ENCODE measurements around the gene NFATC1.

The NFATC1 gene

DNA sequence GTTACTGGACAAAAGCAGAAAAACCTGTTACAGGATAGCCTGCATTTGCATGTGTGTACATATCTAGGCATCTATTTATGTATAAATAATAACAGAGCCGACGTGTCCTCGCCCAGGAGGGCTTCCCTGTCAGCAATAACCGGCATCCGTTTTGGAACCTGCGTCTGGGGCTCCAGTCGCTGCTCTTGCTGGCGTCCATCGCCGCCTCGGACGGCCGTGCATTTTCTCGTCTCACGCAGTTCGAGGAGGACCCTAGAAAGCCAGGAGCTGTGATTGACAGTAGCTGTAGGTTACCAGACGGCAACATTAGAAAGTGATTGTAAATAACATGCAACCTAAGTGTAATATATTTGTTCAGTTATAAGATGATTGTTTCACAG is 132.6 kb downstream of the NFATC1 start:
- TF ChIP-seq GLIS3 (CRISPR knock-in tag; IDR thresholded peaks at IDR 0.05) (no peak), SNAI2 (CRISPR knock-in tag; IDR thresholded peaks at IDR 0.05) (no peak), ISL1 (CRISPR knock-in tag; IDR thresholded peaks at IDR 0.05) (no peak), ZNF70 (CRISPR knock-in tag; IDR thresholded peaks at IDR 0.05) (no peak)
- TF ChIP-seq, protein P1, sequence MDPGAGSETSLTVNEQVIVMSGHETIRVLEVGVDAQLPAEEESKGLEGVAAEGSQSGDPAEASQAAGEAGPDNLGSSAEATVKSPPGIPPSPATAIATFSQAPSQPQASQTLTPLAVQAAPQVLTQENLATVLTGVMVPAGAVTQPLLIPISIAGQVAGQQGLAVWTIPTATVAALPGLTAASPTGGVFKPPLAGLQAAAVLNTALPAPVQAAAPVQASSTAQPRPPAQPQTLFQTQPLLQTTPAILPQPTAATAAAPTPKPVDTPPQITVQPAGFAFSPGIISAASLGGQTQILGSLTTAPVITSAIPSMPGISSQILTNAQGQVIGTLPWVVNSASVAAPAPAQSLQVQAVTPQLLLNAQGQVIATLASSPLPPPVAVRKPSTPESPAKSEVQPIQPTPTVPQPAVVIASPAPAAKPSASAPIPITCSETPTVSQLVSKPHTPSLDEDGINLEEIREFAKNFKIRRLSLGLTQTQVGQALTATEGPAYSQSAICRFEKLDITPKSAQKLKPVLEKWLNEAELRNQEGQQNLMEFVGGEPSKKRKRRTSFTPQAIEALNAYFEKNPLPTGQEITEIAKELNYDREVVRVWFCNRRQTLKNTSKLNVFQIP (CRISPR knock-in tag; IDR thresholded peaks at IDR 0.05; ENCODE audit: borderline replicate concordance, low read depth), result no peak
- TF ChIP-seq, protein P2, sequence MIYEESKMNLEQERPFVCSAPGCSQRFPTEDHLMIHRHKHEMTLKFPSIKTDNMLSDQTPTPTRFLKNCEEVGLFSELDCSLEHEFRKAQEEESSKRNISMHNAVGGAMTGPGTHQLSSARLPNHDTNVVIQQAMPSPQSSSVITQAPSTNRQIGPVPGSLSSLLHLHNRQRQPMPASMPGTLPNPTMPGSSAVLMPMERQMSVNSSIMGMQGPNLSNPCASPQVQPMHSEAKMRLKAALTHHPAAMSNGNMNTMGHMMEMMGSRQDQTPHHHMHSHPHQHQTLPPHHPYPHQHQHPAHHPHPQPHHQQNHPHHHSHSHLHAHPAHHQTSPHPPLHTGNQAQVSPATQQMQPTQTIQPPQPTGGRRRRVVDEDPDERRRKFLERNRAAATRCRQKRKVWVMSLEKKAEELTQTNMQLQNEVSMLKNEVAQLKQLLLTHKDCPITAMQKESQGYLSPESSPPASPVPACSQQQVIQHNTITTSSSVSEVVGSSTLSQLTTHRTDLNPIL (CRISPR knock-in tag; IDR thresholded peaks at IDR 0.05; ENCODE audit: low read depth), result no peak
- no peak for ATAC-seq

DNA sequence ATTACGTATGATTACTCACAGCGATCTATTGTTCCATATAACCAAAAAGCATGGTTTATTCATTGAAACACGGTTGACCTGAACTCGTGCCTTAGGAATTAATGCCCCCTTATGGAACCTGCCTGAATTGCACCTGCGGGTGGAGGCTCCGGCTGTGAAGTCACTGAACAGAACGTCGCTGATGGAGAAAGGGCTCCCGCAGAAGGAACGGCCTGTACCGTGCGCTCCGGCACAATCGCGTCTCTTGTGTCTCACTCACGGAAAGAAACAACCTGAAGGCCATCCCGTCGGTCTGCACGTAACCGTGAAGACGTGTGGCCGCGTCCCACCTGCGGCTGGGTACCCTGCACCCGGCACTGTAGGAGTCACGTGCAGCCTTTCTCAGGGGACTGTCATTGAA is 133.1 kb downstream of the NFATC1 start:
- no peak for TF ChIP-seq BACH2 (CRISPR knock-in tag; IDR thresholded peaks at IDR 0.05; ENCODE audit: borderline replicate concordance)
- no peak for TF ChIP-seq ZC3H10 (CRISPR knock-in tag; IDR thresholded peaks at IDR 0.05)
- no peak for TF ChIP-seq CSDC2 (CRISPR knock-in tag; IDR thresholded peaks at IDR 0.05)
- ATAC-seq, result peak; percentile 87

DNA sequence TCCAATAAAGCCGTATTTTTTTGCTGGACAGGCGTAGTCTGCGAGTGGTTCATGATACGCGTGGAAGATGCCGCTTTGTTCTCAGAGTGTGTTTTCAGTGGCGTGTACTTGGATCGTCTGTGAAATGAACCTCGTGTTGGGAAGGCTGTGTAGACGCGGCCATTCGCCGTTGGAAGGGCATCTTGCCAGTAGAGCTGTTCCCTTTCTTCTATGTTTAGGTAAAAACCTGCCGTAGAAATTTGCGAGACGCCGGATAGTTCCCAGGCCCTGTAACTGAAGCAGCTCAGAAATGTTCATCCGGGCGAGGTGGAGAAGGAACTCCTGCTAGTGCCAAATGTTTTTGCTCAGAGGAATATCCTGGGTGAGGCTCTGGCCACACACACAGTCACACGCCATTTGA is 133.6 kb downstream of the NFATC1 start:
- no peak for ATAC-seq
- TF ChIP-seq ARNTL (CRISPR knock-in tag; IDR thresholded peaks at IDR 0.05; ENCODE audit: borderline replicate concordance, low read depth) (no peak), ZC3H10 (CRISPR knock-in tag; IDR thresholded peaks at IDR 0.05) (no peak), ISL1 (CRISPR knock-in tag; IDR thresholded peaks at IDR 0.05) (no peak), ZNF70 (CRISPR knock-in tag; IDR thresholded peaks at IDR 0.05) (no peak), TOX (CRISPR knock-in tag; IDR thresholded peaks at IDR 0.05; ENCODE audit: borderline replicate concordance) (no peak), PPARA (CRISPR knock-in tag; IDR thresholded peaks at IDR 0.05; ENCODE audit: borderline replicate concordance) (no peak), OSR1 (CRISPR knock-in tag; IDR thresholded peaks at IDR 0.05) (no peak), ZFP3 (CRISPR knock-in tag; IDR thresholded peaks at IDR 0.05) (no peak), SNAI2 (CRISPR knock-in tag; IDR thresholded peaks at IDR 0.05) (no peak), ZNF8 (CRISPR knock-in tag; IDR thresholded peaks at IDR 0.05) (no peak), GLIS3 (CRISPR knock-in tag; IDR thresholded peaks at IDR 0.05) (no peak), ESRRG (CRISPR knock-in tag; IDR thresholded peaks at IDR 0.05) (no peak), TCF4 (CRISPR knock-in tag; IDR thresholded peaks at IDR 0.05; ENCODE audit: borderline replicate concordance) (no peak), CSDC2 (CRISPR knock-in tag; IDR thresholded peaks at IDR 0.05) (no peak), BACH2 (CRISPR knock-in tag; IDR thresholded peaks at IDR 0.05; ENCODE audit: borderline replicate concordance) (no peak), ZFP30 (CRISPR knock-in tag; IDR thresholded peaks at IDR 0.05) (no peak)
- TF ChIP-seq, protein P2 (CRISPR knock-in tag; IDR thresholded peaks at IDR 0.05; ENCODE audit: low read depth), result no peak
- TF ChIP-seq, protein P3, sequence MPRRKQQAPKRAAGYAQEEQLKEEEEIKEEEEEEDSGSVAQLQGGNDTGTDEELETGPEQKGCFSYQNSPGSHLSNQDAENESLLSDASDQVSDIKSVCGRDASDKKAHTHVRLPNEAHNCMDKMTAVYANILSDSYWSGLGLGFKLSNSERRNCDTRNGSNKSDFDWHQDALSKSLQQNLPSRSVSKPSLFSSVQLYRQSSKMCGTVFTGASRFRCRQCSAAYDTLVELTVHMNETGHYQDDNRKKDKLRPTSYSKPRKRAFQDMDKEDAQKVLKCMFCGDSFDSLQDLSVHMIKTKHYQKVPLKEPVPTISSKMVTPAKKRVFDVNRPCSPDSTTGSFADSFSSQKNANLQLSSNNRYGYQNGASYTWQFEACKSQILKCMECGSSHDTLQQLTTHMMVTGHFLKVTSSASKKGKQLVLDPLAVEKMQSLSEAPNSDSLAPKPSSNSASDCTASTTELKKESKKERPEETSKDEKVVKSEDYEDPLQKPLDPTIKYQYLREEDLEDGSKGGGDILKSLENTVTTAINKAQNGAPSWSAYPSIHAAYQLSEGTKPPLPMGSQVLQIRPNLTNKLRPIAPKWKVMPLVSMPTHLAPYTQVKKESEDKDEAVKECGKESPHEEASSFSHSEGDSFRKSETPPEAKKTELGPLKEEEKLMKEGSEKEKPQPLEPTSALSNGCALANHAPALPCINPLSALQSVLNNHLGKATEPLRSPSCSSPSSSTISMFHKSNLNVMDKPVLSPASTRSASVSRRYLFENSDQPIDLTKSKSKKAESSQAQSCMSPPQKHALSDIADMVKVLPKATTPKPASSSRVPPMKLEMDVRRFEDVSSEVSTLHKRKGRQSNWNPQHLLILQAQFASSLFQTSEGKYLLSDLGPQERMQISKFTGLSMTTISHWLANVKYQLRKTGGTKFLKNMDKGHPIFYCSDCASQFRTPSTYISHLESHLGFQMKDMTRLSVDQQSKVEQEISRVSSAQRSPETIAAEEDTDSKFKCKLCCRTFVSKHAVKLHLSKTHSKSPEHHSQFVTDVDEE (CRISPR knock-in tag; IDR thresholded peaks at IDR 0.05), result no peak
- TF ChIP-seq, protein P4, sequence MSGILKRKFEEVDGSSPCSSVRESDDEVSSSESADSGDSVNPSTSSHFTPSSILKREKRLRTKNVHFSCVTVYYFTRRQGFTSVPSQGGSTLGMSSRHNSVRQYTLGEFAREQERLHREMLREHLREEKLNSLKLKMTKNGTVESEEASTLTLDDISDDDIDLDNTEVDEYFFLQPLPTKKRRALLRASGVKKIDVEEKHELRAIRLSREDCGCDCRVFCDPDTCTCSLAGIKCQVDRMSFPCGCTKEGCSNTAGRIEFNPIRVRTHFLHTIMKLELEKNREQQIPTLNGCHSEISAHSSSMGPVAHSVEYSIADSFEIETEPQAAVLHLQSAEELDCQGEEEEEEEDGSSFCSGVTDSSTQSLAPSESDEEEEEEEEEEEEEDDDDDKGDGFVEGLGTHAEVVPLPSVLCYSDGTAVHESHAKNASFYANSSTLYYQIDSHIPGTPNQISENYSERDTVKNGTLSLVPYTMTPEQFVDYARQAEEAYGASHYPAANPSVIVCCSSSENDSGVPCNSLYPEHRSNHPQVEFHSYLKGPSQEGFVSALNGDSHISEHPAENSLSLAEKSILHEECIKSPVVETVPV (CRISPR knock-in tag; IDR thresholded peaks at IDR 0.05), result no peak

DNA sequence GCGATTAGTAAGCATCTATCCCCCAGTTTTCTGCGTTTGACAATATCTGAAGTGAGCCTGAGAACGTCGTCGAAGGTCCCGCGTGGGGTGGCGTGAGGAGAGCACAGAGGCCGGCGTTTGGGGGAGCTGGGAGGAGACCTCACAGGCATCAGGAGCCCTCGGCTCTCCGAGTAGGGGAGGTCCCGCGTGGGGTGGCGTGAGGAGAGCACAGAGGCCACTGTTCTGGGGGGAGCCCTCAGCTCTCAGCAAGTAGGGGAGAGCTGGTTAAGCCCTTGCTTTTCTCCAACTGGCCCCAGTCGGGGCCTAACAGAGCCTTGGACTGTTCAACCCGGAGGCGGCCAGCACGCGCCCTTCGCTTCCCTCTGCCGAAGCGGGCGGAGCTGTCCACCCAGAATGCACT is 134.3 kb downstream of the NFATC1 start:
- no peak for ATAC-seq
- TF ChIP-seq, protein P5, sequence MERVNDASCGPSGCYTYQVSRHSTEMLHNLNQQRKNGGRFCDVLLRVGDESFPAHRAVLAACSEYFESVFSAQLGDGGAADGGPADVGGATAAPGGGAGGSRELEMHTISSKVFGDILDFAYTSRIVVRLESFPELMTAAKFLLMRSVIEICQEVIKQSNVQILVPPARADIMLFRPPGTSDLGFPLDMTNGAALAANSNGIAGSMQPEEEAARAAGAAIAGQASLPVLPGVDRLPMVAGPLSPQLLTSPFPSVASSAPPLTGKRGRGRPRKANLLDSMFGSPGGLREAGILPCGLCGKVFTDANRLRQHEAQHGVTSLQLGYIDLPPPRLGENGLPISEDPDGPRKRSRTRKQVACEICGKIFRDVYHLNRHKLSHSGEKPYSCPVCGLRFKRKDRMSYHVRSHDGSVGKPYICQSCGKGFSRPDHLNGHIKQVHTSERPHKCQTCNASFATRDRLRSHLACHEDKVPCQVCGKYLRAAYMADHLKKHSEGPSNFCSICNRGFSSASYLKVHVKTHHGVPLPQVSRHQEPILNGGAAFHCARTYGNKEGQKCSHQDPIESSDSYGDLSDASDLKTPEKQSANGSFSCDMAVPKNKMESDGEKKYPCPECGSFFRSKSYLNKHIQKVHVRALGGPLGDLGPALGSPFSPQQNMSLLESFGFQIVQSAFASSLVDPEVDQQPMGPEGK (CRISPR knock-in tag; IDR thresholded peaks at IDR 0.05; ENCODE audit: borderline replicate concordance), result no peak
- TF ChIP-seq, protein P3 (CRISPR knock-in tag; IDR thresholded peaks at IDR 0.05), result no peak
- TF ChIP-seq ZNF8 (CRISPR knock-in tag; IDR thresholded peaks at IDR 0.05) (no peak), TOX (CRISPR knock-in tag; IDR thresholded peaks at IDR 0.05; ENCODE audit: borderline replicate concordance) (no peak), ZFP3 (CRISPR knock-in tag; IDR thresholded peaks at IDR 0.05) (no peak), ZNF70 (CRISPR knock-in tag; IDR thresholded peaks at IDR 0.05) (no peak), OSR1 (CRISPR knock-in tag; IDR thresholded peaks at IDR 0.05) (no peak)
- TF ChIP-seq, protein P2 (CRISPR knock-in tag; IDR thresholded peaks at IDR 0.05; ENCODE audit: low read depth), result no peak
